Measurements from ENCODE around the gene EGR2.

EGR2 gene

DNA sequence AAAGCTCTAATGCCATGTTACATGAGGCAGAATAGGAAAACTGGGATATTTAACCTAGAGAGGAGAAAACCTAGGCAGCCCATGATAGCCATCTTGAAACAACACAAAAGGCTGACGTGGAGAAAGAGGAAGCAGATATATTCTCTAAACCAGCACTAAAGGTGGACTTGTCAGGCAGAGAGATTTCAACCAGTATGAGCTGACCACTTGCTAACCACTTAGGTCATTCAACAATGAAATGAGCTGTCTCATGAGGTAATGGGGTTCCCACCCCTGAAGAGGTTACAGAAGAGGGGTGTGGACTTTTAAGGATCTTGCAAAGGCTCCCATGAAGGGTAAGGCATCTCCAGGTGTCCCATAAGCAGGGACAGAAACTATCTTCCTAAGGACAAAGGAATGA is 26.8 kb upstream of the EGR2 start:
- no peaks in the 10 kb centered on the region for H3K27me3 ChIP-seq (ENCODE audit: low read length)
- H3K9me3 ChIP-seq (ENCODE audit: insufficient read depth, low read length), result no peaks in the 10 kb centered on the region
- TF ChIP-seq EZH2phosphoT487 (conservative IDR thresholded peaks at IDR 0.05; ENCODE audit: low read length), result no peak
- TF ChIP-seq, protein P1, sequence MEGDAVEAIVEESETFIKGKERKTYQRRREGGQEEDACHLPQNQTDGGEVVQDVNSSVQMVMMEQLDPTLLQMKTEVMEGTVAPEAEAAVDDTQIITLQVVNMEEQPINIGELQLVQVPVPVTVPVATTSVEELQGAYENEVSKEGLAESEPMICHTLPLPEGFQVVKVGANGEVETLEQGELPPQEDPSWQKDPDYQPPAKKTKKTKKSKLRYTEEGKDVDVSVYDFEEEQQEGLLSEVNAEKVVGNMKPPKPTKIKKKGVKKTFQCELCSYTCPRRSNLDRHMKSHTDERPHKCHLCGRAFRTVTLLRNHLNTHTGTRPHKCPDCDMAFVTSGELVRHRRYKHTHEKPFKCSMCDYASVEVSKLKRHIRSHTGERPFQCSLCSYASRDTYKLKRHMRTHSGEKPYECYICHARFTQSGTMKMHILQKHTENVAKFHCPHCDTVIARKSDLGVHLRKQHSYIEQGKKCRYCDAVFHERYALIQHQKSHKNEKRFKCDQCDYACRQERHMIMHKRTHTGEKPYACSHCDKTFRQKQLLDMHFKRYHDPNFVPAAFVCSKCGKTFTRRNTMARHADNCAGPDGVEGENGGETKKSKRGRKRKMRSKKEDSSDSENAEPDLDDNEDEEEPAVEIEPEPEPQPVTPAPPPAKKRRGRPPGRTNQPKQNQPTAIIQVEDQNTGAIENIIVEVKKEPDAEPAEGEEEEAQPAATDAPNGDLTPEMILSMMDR (IDR thresholded peaks at IDR 0.05; ENCODE audit: insufficient read depth, low read length, poor library complexity, severe bottlenecking), result no peak
- no peak overlapping the region for H3K4me3 ChIP-seq (ENCODE audit: insufficient read depth, low read length, poor library complexity, severe bottlenecking)
- no peak overlapping the region for H3K9ac ChIP-seq (ENCODE audit: low read length)
- H3K79me2 ChIP-seq (ENCODE audit: insufficient read depth, low read length), result no peaks in the 10 kb centered on the region
- no peak overlapping the region for H3K27ac ChIP-seq (ENCODE audit: low read depth, low read length)
- H3F3A ChIP-seq (ENCODE audit: insufficient read depth), result no peaks in the 10 kb centered on the region
- no peaks in the 10 kb centered on the region for H4K20me1 ChIP-seq (ENCODE audit: low read depth, low read length)
- H2AFZ ChIP-seq (ENCODE audit: low read depth, low read length, severe bottlenecking), result no peak overlapping the region
- no peak overlapping the region for H3K4me2 ChIP-seq (ENCODE audit: low read depth, low read length, poor library complexity, severe bottlenecking)
- no peaks in the 10 kb centered on the region for H3K36me3 ChIP-seq (ENCODE audit: low read length)
- no peaks in the 10 kb centered on the region for H3K9me2 ChIP-seq (replicated peaks; ENCODE audit: insufficient read depth, low read length)

DNA sequence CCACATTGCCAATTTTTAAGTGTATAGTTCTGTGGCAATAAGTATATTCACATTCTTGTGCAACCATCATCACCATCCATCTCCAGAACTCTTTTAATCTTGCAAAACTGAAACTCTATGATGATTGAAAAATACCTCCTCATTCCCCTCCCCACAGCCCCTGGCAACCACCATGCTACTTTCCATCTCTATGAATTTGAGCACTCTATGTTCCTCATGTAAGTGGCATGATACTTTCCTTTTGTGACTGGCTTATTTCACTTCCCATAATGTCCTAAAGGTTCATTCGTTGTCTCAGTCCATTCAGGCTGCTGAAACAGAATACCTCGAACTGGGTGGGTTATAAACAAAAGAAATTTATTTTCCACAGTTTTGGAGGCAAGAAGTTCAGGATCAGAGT is 23.4 kb upstream of the EGR2 start:
- TF ChIP-seq, protein P1 (IDR thresholded peaks at IDR 0.05; ENCODE audit: insufficient read depth, low read length, poor library complexity, severe bottlenecking), result no peak
- no peak for TF ChIP-seq EZH2phosphoT487 (conservative IDR thresholded peaks at IDR 0.05; ENCODE audit: low read length)
- H3K27me3 ChIP-seq (ENCODE audit: low read length), result no peaks in the 10 kb centered on the region
- no peaks in the 10 kb centered on the region for H3K36me3 ChIP-seq (ENCODE audit: low read length)
- H3K27ac ChIP-seq (ENCODE audit: low read depth, low read length), result no peak overlapping the region
- H3K9me3 ChIP-seq (ENCODE audit: insufficient read depth, low read length), result no peaks in the 10 kb centered on the region
- H3K79me2 ChIP-seq (ENCODE audit: insufficient read depth, low read length), result no peaks in the 10 kb centered on the region
- H3K9me2 ChIP-seq (replicated peaks; ENCODE audit: insufficient read depth, low read length), result no peaks in the 10 kb centered on the region
- H3K4me3 ChIP-seq (ENCODE audit: insufficient read depth, low read length, poor library complexity, severe bottlenecking), result no peak overlapping the region
- no peaks in the 10 kb centered on the region for H4K20me1 ChIP-seq (ENCODE audit: low read depth, low read length)
- H3K4me2 ChIP-seq (ENCODE audit: low read depth, low read length, poor library complexity, severe bottlenecking), result no peak overlapping the region
- H2AFZ ChIP-seq (ENCODE audit: low read depth, low read length, severe bottlenecking), result no peak overlapping the region
- no peak overlapping the region for H3K9ac ChIP-seq (ENCODE audit: low read length)
- H3F3A ChIP-seq (ENCODE audit: insufficient read depth), result no peaks in the 10 kb centered on the region

DNA sequence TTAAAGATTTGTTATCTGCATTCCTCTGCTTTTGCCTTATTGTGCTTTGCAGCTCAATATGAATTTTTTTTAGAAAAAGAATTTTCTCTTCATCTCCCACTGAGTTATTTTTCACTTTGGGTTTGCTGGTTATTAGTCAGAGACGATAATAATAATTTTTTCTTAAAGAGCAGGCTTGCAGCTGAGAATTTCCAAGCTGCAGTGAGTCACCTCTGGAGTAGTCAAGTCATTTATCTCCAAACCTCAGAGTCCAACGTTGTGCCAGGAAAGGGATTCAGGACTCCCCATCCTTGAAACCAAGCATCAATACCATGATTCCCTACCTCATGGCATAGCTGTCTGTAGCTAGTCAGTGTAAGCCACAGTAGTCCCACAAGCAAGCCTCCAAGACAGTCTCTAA is 15.2 kb upstream of the EGR2 start:
- H3K9ac ChIP-seq (ENCODE audit: low read length), result no peak overlapping the region
- H3K79me2 ChIP-seq (ENCODE audit: insufficient read depth, low read length), result no peaks in the 10 kb centered on the region
- no peaks in the 10 kb centered on the region for H4K20me1 ChIP-seq (ENCODE audit: low read depth, low read length)
- H3K4me2 ChIP-seq (ENCODE audit: low read depth, low read length, poor library complexity, severe bottlenecking), result no peak overlapping the region
- H3K9me3 ChIP-seq (ENCODE audit: insufficient read depth, low read length), result no peaks in the 10 kb centered on the region
- H2AFZ ChIP-seq (ENCODE audit: low read depth, low read length, severe bottlenecking), result no peak overlapping the region
- H3K27me3 ChIP-seq (ENCODE audit: low read length), result no peaks in the 10 kb centered on the region
- TF ChIP-seq EZH2phosphoT487 (conservative IDR thresholded peaks at IDR 0.05; ENCODE audit: low read length), result no peak
- TF ChIP-seq, protein P1 (IDR thresholded peaks at IDR 0.05; ENCODE audit: insufficient read depth, low read length, poor library complexity, severe bottlenecking), result no peak
- no peaks in the 10 kb centered on the region for H3K36me3 ChIP-seq (ENCODE audit: low read length)
- H3K4me3 ChIP-seq (ENCODE audit: insufficient read depth, low read length, poor library complexity, severe bottlenecking), result no peak overlapping the region
- H3K27ac ChIP-seq (ENCODE audit: low read depth, low read length), result no peak overlapping the region
- H3F3A ChIP-seq (ENCODE audit: insufficient read depth), result no peaks in the 10 kb centered on the region
- H3K9me2 ChIP-seq (replicated peaks; ENCODE audit: insufficient read depth, low read length), result no peaks in the 10 kb centered on the region
